Measurements from ENCODE around the gene RGMA.

The RGMA gene, protein sequence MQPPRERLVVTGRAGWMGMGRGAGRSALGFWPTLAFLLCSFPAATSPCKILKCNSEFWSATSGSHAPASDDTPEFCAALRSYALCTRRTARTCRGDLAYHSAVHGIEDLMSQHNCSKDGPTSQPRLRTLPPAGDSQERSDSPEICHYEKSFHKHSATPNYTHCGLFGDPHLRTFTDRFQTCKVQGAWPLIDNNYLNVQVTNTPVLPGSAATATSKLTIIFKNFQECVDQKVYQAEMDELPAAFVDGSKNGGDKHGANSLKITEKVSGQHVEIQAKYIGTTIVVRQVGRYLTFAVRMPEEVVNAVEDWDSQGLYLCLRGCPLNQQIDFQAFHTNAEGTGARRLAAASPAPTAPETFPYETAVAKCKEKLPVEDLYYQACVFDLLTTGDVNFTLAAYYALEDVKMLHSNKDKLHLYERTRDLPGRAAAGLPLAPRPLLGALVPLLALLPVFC

DNA sequence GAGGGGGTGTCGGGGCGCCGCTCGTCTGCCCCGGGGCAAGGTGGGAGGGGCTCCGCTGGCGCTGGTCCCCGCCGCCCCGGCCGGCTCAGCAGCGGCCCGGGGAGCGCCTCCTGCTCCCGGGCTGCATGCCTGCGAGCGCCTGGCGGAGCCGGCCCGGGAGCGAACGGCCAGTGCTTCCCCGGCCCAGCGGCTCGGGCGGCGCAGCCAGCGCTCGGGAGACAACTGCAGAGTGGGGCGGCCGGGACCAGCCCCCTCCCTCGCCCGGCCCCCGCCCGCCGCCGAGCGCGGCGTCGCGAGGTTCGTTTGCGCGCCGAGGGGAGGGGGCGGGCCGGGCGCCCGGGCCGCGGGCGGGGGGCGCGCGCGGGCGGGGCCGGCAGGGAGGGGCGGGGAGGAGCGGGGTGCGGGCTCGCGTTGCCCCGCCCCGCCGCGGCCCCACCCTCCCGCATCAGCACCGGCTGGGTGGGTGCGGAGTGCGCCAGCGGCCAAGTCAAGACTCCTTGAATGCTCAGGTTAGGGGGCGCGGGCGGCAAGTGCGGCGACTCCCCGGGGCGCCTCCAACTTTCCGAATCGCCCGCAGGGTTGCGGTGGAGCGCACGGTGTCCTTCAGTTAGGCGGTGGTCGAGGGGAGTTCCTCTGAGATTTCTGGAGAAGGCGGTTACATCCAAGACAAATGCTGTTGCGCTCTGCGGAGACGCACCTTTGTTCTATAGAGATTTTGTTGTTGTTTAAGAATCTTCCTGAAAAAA is at the start of gene RGMA:
RGMA (minus strand) TSS at position 231 of the 746 bp plus-strand sequence. CDS start 279 bp downstream, outside the sequence.
- DNase-seq, result no peak

DNA sequence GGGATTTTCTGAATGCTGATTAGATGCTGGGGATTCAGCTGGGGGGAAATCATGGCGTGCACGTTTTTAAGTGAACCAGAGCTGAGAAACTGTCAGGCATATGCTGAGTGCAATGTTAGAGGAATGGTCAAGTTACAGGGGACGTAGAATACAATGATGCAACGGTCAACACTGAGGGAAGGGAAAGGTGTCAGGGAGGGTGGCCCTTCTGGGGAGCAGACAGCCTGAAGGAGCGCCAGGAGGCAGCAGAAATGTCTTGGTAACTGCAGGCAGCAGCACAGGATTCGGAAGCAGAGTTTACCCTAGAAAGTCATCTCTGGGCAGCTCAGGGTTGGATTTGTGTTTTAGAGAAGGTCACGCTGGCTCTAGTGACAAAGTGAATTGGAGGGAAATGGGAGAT is 47.6 kb upstream of the RGMA start:
- no peak for DNase-seq

GRCh38 chr15:93135997-93136397 is 47.0 kb upstream of the RGMA start:
- no peak for DNase-seq

DNA sequence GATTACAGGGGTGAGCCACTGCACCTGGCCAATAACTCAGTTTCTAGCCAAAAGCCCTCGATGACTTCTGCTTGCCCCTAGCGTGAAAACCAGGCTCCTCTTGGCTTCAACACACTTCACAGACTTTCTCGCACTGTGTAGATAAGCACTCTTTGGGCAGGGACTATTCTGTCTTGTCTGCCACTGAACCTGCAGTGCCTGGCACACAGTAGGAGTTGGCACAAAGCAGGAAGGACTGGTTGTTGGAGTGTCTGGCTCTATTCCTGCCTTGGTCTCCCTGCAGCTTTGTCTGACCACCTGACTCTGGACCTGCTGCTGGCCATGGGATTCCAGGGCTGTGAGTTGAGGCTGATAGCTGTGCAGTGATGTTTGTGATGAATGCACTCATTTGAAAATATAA is 46.4 kb upstream of the RGMA start:
- no peak for DNase-seq

GRCh38 chr15:93131485-93132095 is 42.6 kb upstream of the RGMA start:
- no peak for DNase-seq

DNA sequence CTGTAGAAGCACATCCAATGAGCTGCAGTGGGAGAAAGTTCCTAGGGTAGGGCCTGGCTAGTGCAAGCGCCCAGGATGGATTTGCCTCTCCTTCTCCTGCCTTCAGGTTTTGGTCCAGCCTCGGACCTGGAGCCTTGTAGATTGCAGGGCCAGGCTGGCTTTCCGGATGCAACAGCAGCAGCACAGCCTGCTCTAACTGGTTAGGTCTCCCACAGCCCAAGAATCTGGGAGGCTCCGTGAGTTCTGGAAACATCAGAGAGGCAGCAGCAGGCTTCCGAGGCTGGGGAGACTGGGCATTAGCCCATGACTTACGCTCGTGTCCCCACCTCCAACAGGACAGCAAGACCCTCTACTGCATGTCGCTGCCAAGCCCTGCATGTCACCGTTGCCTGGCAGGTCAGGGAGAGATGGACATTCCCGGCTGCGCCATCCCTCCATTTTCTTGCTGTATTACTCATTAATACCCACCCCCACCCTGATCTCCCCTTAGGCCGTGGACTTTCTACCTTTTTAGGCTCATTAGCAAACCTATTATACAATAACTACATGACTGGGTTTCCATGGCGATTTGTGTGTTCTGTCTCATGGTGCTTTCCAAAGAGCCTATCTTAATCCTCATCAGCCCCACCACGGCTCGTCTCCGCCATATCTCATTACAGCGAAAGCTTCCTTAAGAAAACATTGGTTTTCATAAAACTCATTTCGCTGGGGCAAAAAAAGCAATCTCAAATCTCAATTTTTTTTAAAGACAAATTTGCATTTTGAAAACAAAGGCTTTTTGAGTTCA is 40.9 kb upstream of the RGMA start:
- no peak for DNase-seq

- no peak for DNase-seq
These were observed 38.3 kb upstream of the RGMA start for GRCh38 chr15:93127286-93127685.

- no peak for DNase-seq
These were observed 37.6 kb upstream of the RGMA start for GRCh38 chr15:93126599-93126998.

DNA sequence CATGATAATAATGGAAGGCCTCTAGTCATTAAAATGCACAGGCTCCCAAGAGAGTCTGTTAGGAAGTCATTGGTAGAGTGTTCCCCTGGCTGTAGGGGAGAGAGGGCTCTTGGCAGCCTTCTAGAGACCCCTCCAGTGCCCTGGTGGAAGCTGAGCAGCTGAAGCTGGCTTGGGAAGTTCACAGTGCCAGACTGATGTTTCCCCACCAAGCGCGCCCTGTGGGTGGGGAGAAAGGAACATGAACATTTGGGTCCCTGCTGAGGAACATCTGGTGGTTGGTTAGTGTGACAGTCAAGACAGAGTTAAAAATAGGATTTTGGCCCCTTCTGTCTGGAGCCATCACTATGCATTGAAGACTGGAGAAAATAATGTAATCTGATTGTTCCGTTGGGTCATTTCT is 37.1 kb upstream of the RGMA start:
- no peak for DNase-seq

DNA sequence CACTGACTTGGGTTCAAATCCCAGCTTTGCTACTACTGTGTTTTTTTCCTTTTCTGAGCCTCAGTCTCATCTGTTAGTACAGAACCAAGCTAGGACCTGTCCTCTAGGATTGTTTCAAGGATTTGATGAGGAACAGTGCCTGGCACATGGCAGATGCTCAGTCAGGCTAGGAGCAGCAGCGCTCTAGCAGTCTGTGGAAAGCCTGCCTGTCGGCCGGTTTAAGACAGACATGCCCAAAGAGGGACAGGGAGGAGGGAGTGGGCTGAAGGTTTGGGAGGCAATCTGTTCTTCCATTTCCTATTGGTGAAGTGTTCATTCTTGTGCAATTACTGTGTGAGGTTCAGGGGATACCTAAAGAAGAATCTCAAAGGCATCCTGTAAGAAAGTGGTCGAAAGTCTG is 35.1 kb upstream of the RGMA start:
- DNase-seq, result no peak

DNA sequence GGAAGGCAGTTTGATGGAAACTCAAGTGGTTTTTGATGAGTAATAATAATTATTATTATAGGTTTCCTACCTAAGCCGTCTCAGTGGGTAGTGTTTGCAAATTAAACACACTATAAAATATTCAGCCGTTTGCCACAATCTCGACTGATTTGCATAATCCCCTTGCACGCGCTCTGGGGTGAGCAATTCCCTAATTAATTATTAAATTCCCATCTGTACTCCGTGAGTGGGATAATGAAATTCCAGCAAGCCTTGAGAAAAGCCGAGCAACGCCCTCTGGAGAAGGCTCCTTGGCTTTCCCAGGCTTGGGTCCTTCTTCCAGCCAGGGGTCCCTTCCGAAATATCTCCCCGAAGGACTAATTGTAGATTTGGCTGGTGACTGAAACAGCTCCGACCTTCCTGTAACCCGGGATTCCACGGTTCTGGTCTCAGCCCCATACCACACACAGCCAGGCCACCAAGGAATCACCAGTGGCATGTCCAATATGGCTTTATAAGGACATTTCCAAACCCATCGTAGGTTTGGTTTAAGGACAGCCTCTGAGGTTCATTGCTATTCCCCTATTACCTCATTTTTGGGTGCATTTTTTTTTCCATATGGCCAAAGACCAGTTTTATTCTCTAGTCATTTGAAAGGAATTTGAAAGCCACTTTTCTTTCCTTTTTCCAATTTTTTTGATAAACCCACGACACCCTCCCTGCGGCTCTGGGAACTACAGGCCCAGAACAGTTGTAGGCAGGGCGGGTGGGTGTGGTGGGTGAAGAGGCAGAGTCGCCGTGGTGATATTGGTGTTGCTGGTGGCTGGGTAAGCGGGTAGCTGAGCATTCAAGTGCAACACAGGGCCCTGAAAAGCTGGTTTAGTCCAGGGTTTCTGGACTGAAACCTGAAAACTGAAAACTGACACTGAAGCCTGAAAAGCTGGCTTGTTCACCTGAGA is 33.2 kb upstream of the RGMA start:
- no peak for DNase-seq

GRCh38 chr15:93121107-93121506 is 32.1 kb upstream of the RGMA start:
- no peak for DNase-seq

GRCh38 chr15:93118904-93119303 is 29.9 kb upstream of the RGMA start:
- no peak for DNase-seq

DNA sequence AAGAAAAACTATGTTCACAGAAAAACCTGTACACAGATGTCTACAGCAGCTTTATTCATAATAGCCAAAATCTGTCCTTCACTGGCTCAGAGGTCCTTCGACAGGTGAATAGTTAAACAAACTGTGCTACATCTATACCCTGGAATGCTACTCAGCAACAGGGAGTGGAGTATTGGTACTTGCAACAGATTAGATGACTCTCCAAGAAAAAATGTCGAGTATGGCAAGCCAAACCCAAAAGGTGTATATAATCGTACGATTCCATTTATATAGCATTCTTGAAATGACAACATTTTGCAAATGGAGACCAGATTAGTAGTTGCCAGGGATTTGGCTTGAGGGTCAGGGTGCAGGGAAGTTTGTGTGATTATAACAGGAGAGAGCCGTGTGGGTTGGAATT is 22.4 kb upstream of the RGMA start:
- DNase-seq, result no peak

DNA sequence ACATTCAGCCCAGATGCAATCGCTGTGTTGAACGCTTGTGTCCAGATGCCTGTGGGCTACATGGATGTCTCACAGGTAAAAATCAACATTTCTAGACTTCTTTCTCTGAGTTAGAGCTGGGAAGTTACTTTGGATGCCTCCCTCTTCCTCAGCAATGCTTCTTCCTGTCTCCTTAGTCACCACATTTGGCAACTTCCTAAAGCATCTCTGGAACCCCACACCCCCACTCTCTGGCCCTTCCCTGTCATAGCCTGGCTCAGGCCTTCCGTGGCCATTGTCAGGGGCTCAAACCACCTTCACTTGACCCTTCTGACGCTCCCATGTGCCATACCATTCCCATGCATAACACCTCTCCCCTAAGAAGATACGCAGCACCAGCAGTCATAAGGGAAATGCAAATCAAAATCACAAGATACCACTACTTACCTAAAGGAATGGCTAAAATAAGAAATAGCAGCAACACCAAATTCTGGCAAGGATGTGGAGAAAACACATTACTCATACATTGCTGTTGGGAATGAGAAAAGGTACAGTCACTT is 21.6 kb upstream of the RGMA start:
- DNase-seq, result no peak

DNA sequence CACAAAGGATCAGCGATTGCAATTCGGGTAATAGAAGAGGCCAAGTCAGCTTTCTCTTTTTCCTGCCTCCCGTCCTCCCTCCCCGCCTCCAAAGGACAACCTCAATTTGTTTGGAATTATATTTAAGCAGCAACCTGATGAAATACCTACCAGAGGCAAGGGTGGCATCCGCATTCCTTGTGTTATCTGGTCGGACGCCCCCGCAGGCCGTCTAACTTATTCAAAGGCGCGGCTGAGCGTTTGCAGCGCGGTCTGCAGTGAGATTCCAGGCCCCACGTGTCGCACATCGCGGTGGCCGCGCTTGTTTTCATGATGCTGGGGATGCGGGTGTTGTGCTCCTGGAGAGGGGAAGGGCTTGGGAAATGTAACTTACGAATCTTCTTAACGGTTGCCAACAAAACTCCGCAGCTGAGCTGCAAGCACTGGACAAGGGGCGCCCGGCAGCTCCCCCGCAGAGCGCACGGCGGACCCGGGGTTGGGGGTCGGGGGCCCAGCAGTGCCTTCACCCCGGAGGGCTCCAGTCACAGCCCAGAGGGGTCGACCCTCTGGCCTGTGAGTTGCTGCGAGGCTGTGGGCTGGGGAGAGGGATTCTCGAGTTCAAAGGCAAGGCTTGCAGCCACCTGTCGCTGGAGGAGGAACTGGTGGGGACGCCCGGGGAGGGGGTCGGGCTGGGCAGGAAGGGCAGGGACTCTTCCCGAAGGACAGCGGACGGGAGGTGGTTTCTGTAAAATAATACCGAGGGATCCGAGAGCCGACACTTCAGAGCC is 20.5 kb upstream of the RGMA start:
- no peak for DNase-seq

- no peak for DNase-seq
These were observed 18.6 kb upstream of the RGMA start for GRCh38 chr15:93107646-93108045.

GRCh38 chr15:93105485-93105884 is 16.5 kb upstream of the RGMA start:
- DNase-seq, result no peak

DNA sequence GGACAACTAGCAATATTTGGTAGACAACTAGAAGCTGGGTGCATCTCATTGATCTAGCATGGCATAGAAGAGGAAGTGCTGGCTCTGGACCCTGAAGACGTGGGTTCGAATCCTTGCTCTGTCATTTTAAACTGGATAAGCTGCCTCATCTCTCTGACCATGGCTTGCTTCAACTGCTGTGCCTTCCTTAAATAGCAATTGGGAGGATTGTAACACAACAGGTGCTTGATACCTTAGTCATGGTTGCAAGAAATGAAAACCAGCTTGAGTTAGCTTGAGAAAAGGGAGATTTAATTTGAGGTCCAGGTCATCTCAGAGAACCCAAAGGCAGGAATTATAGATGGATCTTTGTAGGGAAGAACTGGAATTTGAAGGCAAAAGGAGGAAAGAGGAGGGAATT is 14.8 kb upstream of the RGMA start:
- no peak for DNase-seq

DNA sequence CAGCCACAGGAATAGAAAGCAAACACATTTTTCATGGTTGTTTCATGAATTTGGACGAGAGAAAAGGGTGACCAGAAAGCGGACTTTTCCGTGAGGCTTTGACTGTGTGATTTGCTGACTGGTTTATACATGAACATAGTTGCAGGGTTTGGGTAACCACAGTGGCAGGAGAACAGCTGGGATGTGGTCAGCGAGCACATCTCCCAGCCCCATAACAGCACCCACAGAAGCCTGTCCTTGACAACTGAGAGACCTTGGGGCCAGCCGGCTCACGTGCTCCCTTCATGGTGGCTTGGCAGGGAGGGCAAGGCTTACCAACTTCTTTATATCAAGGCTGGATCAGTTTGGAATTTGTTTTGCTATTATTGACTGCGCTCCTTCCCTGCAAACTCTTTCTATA is 13.2 kb upstream of the RGMA start:
- DNase-seq, result no peak

DNA sequence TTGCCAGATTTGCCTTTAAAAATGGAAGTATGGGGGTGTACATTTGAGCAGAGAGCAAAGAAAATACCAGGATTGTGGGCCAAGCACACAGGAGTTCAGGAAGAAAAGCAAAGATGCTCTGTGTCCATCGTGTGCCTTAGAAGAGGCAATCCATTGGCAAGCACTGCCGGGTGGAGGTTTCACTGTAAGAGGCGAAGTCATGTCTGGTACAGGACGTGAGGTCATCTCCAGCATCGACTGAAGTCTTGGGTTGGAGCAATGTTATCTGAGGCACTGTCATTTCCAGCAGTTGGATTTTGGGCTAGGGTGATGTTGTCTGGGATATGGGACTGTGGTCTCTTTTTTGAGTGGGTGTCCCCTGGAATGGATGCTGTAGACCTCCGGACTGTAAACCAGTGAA is 4.8 kb upstream of the RGMA start:
- DNase-seq, result no peak
